HepG2 (cell line): ENCODE data around the gene CHRM5. TPM values are rescaled to one million over a fixed set of nuclear protein-coding genes. Genes with fewer than 3 reads are reported as not detected.

Experiments used
- HMG20B ChIP-seq: conservative IDR thresholded peaks from 2 replicates; pipeline ENCODE4 v1.6.1; 2016; ENCODE audit warnings: missing genetic modification reagents, missing compliant biosample characterization
- HNF4A ChIP-seq: sonication (generic); formaldehyde crosslinking; IDR thresholded peaks from 2 replicates; pipeline ENCODE4 v1.4.0; 2020; ENCODE audit warnings: missing genetic modification reagents
- IRF9 ChIP-seq: sonication (generic); formaldehyde crosslinking; IDR thresholded peaks from 2 replicates; pipeline ENCODE4 v1.8.0; 2022; ENCODE audit warnings: missing genetic modification reagents, mild to moderate bottlenecking, borderline replicate concordance
- JUNB ChIP-seq: sonication (generic); formaldehyde crosslinking; IDR thresholded peaks from 2 replicates; pipeline ENCODE4 v1.8.0; 2022; ENCODE audit warnings: missing genetic modification reagents, mild to moderate bottlenecking, borderline replicate concordance
- PLRG1 ChIP-seq: fragments of 450-650 bp; conservative IDR thresholded peaks from 2 replicates; pipeline ENCODE4 v1.6.1; 2016
- REXO4 ChIP-seq: sonication (generic); formaldehyde crosslinking; IDR thresholded peaks from 2 replicates; pipeline ENCODE4 v1.8.0; 2022; ENCODE audit warnings: missing genetic modification reagents, mild to moderate bottlenecking, borderline replicate concordance
- SALL1 ChIP-seq: sonication (generic); formaldehyde crosslinking; IDR thresholded peaks from 2 replicates; pipeline ENCODE4 v1.8.0; 2022; ENCODE audit warnings: mild to moderate bottlenecking, missing genetic modification reagents
- TCF12 ChIP-seq, 2 experiments: fragments of 450-650 bp in 1 of 2; sonication (generic) in 1 of 2; formaldehyde crosslinking in 1 of 2; IDR thresholded peaks; 2 replicates each; pipeline versions ENCODE4 v1.6.1 to v1.8.0; 2017 to 2022; ENCODE audit warnings: antibody characterized with exemption in 1 of 2, mild to moderate bottlenecking in 1 of 2, missing genetic modification reagents in 1 of 2, moderate library complexity in 1 of 2
- THAP8 ChIP-seq: sonication (generic); formaldehyde crosslinking; IDR thresholded peaks from 2 replicates; pipeline ENCODE4 v1.5.1; 2020; ENCODE audit warnings: missing genetic modification reagents, mild to moderate bottlenecking, borderline replicate concordance
- ZFP36 ChIP-seq: fragments of 150-350 bp; IDR thresholded peaks from 2 replicates; pipeline ENCODE4 v1.6.1; 2018; ENCODE audit warnings: borderline replicate concordance, low read length, low read depth; ENCODE audit not compliant: partially characterized antibody
- ZNF501 ChIP-seq: sonication (generic); formaldehyde crosslinking; IDR thresholded peaks from 2 replicates; pipeline ENCODE4 v1.5.1; 2020; ENCODE audit warnings: mild to moderate bottlenecking, moderate library complexity, missing genetic modification reagents
- ZNF512 ChIP-seq: sonication (generic); formaldehyde crosslinking; IDR thresholded peaks from 2 replicates; pipeline ENCODE4 v1.4.0; 2020; ENCODE audit warnings: mild to moderate bottlenecking, missing genetic modification reagents
- polyA plus RNA-seq, 8 experiments: library from polyadenylated mRNA; depleted of rRNA in 3 of 8; stranded (reverse) in 7 of 8; unstranded in 1 of 8; fragments of >200 nt; fragmentation: Illumina TruSeq in 4 of 8; extraction: Trizol in 4 of 8; gene quantifications; 2 replicates each; pipeline versions ENCODE4 v1.2.1 to v1.2.3, GENCODE V29; 2011 to 2016; ENCODE audit warnings: low read depth in 4 of 8, missing spikeins in 1 of 8, mixed read lengths in 1 of 8; ENCODE audit not compliant: insufficient read depth in 1 of 8
- total RNA-seq, 5 experiments: library from RNA; depleted of rRNA; stranded (reverse); fragments of >200 nt; fragmentation: Illumina TruSeq; extraction: Trizol; gene quantifications; 2 replicates each; pipeline ENCODE4 v1.2.3, GENCODE V29; 2016; ENCODE audit warnings: low read depth in 1 of 5
- TF ChIP-seq, protein P1 (sequence below): sonication (generic); formaldehyde crosslinking; IDR thresholded peaks from 2 replicates; pipeline ENCODE4 v1.4.0; 2020; ENCODE audit warnings: missing genetic modification reagents, borderline replicate concordance
- TF ChIP-seq, protein P2 (sequence below): sonication (generic); formaldehyde crosslinking; IDR thresholded peaks from 2 replicates; pipeline ENCODE4 v1.5.0; 2020; ENCODE audit warnings: missing genetic modification reagents
- TF ChIP-seq, protein P3 (sequence below): sonication (generic); formaldehyde crosslinking; conservative IDR thresholded peaks from 2 replicates; pipeline ENCODE4 v1.4.0; 2020; ENCODE audit warnings: missing genetic modification reagents
- TF ChIP-seq, protein P4 (sequence below): sonication (generic); formaldehyde crosslinking; IDR thresholded peaks from 2 replicates; pipeline ENCODE4 v1.9.0; 2021; ENCODE audit warnings: missing genetic modification reagents, borderline replicate concordance

The CHRM5 gene
- total and polyA plus RNA-seq, 2 of the 13 experiments (the other 11 are each of a cell fraction or from before 2014, with no cell fraction given) = not detected

DNA sequence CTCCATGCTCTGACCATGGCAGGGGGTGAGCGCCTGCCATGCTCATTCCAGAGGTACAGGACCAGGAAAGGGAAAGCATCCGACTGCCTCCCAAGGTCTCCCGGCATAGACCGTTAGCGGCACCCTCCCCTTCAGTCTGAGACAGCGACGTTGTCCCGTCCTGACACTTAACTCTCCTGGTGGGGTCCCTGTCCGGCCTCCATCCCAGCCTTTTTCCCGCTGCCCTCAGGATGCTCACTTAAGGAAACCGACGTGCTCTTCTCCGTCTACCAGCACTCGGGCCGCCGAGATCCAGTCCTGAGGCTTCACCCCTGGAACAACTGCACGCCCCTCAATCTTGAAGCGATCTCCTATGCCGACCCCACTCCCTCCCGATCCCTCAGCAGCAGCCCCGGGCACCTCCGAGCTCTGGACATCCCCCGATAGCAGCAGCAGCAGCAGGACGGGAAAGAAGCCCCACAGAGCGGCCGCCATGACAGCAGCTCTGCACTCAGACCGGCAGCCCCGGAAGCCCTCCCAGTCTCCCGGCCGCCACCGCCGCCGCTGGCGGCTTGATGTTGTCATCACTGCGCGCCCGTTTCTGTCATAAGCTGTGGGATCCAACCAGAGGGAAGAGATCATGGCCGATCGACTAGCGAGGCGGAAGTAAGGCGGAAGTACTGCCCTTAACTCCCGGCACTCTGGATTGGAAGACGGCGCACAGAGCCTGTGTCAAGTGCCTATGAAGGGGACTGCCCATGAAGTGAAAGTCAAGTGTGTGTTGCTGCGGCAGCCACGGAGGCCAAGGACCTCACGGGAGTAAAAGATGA, 133.3 kb downstream of the CHRM5 start, which contains the start of the genes EMC7 and PGBD4 (continued):
- TF ChIP-seq, protein P1, sequence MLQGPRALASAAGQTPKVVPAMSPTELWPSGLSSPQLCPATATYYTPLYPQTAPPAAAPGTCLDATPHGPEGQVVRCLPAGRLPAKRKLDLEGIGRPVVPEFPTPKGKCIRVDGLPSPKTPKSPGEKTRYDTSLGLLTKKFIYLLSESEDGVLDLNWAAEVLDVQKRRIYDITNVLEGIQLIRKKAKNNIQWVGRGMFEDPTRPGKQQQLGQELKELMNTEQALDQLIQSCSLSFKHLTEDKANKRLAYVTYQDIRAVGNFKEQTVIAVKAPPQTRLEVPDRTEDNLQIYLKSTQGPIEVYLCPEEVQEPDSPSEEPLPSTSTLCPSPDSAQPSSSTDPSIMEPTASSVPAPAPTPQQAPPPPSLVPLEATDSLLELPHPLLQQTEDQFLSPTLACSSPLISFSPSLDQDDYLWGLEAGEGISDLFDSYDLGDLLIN = no peak
- TF ChIP-seq TCF12 (IDR thresholded peaks at IDR 0.05) (no peak), TCF12 (CRISPR knock-in tag; IDR thresholded peaks at IDR 0.05) (no peak), THAP8 (CRISPR knock-in tag) (no peak), ZNF501 (CRISPR knock-in tag) (peak; percentile 91), REXO4 (CRISPR knock-in tag) (no peak), ZFP36 (no peak), PLRG1 (no peak), HNF4A (CRISPR knock-in tag) (no peak), IRF9 (CRISPR knock-in tag) (peak; percentile 31; the same call in 1 of the 2 replicates), ZNF512 (CRISPR knock-in tag) (no peak), SALL1 (CRISPR knock-in tag) (peak; percentile 81; the same call in 1 of the 2 replicates), JUNB (no peak), HMG20B (no peak)
- TF ChIP-seq, protein P2, sequence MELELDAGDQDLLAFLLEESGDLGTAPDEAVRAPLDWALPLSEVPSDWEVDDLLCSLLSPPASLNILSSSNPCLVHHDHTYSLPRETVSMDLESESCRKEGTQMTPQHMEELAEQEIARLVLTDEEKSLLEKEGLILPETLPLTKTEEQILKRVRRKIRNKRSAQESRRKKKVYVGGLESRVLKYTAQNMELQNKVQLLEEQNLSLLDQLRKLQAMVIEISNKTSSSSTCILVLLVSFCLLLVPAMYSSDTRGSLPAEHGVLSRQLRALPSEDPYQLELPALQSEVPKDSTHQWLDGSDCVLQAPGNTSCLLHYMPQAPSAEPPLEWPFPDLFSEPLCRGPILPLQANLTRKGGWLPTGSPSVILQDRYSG (CRISPR knock-in tag) = no peak
- TF ChIP-seq, protein P3, sequence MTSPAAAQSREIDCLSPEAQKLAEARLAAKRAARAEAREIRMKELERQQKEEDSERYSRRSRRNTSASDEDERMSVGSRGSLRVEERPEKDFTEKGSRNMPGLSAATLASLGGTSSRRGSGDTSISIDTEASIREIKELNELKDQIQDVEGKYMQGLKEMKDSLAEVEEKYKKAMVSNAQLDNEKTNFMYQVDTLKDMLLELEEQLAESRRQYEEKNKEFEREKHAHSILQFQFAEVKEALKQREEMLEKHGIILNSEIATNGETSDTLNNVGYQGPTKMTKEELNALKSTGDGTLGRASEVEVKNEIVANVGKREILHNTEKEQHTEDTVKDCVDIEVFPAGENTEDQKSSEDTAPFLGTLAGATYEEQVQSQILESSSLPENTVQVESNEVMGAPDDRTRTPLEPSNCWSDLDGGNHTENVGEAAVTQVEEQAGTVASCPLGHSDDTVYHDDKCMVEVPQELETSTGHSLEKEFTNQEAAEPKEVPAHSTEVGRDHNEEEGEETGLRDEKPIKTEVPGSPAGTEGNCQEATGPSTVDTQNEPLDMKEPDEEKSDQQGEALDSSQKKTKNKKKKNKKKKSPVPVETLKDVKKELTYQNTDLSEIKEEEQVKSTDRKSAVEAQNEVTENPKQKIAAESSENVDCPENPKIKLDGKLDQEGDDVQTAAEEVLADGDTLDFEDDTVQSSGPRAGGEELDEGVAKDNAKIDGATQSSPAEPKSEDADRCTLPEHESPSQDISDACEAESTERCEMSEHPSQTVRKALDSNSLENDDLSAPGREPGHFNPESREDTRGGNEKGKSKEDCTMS (CRISPR knock-in tag) = no peak
- TF ChIP-seq, protein P4, sequence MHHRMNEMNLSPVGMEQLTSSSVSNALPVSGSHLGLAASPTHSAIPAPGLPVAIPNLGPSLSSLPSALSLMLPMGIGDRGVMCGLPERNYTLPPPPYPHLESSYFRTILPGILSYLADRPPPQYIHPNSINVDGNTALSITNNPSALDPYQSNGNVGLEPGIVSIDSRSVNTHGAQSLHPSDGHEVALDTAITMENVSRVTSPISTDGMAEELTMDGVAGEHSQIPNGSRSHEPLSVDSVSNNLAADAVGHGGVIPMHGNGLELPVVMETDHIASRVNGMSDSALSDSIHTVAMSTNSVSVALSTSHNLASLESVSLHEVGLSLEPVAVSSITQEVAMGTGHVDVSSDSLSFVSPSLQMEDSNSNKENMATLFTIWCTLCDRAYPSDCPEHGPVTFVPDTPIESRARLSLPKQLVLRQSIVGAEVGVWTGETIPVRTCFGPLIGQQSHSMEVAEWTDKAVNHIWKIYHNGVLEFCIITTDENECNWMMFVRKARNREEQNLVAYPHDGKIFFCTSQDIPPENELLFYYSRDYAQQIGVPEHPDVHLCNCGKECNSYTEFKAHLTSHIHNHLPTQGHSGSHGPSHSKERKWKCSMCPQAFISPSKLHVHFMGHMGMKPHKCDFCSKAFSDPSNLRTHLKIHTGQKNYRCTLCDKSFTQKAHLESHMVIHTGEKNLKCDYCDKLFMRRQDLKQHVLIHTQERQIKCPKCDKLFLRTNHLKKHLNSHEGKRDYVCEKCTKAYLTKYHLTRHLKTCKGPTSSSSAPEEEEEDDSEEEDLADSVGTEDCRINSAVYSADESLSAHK (CRISPR knock-in tag) = no peak
